HepG2 (cell line): Measurements from ENCODE around the gene NCKAP1. TPM values are rescaled to one million over a fixed set of nuclear protein-coding genes. Genes with fewer than 3 reads are reported as not detected.

Experiments
- ATAC-seq: fragments of 200-7000 bp; cut with Tn5 transposase; 3 replicates; pipeline ENCODE4 v1.9.1; 2020; ENCODE audit warnings: mild to moderate bottlenecking, moderate library complexity
- BruUV-seq: library from RNA; stranded (reverse); fragments of 400-500 nt; replicated peaks from 2 replicates; lab custom pipeline; 2021; lab: Mats Ljungman, UMichigan
- CTCF ChIA-PET: fragments of 300-600 bp; formaldehyde crosslinking; extraction: SDS; loops from one replicate; lab custom pipeline; 2021; ENCODE audit warnings: low total read pairs, inconsistent platforms, low intra/inter-chr PET ratio; lab: Yijun Ruan, JAX
- POLR2A ChIA-PET: fragments of 350-600 bp; sonication (Branson Sonifier 250); formaldehyde crosslinking; loops from one replicate; lab custom pipeline; 2020; ENCODE audit warnings: antibody characterized with exemption, inconsistent platforms; lab: Yijun Ruan, JAX
- DNase-seq: peaks from one replicate; pipeline ENCODE4 v3.0.0-alpha.2; 2015; ENCODE audit warnings: low spot score
- FAIRE-seq: peaks from 3 replicates; lab custom pipeline; 2011; peaks lifted over from hg19 to GRCh38; lab: Jason Lieb, UNC
- H2AFZ ChIP-seq: one replicate; pipeline ENCODE4 v1.6.1; 2011; ENCODE audit warnings: low read length, inconsistent platforms
- H3K27ac ChIP-seq: fragments of 300-600 bp; 3 replicates; pipeline ENCODE4 v1.8.0; 2011; ENCODE audit warnings: mixed run types, mild to moderate bottlenecking, mixed read lengths, low read length, inconsistent platforms; ENCODE audit not compliant: insufficient read depth; ENCODE audit errors: extremely low read length
- H3K27me3 ChIP-seq, 2 experiments: fragments of 200-600 bp in 1 of 2; 2 replicates in 1 of 2; 3 replicates in 1 of 2; pipeline versions ENCODE4 v1.6.0 to v1.8.0; 2011; ENCODE audit warnings: low read length in 2 of 2, mild to moderate bottlenecking in 2 of 2, moderate library complexity in 2 of 2, inconsistent platforms in 1 of 2; ENCODE audit not compliant: insufficient read depth in 2 of 2, control insufficient read depth in 1 of 2
- H3K36me3 ChIP-seq, 2 experiments: fragments of 200-600 bp in 1 of 2; replicated peaks in 1 of 2; 2 replicates in 1 of 2; 3 replicates in 1 of 2; pipeline versions ENCODE4 v1.5.1 to v1.8.0; 2011; ENCODE audit warnings: low read length in 2 of 2, inconsistent platforms in 1 of 2; ENCODE audit not compliant: insufficient read depth in 2 of 2, control insufficient read depth in 1 of 2
- H3K4me1 ChIP-seq: 2 replicates; pipeline ENCODE4 v1.5.1; 2012; ENCODE audit warnings: low read length, inconsistent platforms; ENCODE audit not compliant: insufficient read depth
- H3K4me2 ChIP-seq: 2 replicates; pipeline ENCODE4 v1.6.0; 2011; ENCODE audit warnings: low read depth, low read length, inconsistent platforms
- H3K4me3 ChIP-seq, 3 experiments: fragments of 200-600 bp in 1 of 3; sonication (generic), shearing (Covaris generic) in 1 of 3; replicated peaks in 1 of 3; 2 replicates each; pipeline ENCODE4 v1.5.1; 2011 to 2016; ENCODE audit warnings: low read length in 3 of 3, inconsistent platforms in 2 of 3, low read depth in 2 of 3, mild to moderate bottlenecking in 2 of 3, control low read depth in 1 of 3, mixed read lengths in 1 of 3; ENCODE audit not compliant: insufficient read depth in 1 of 3
- H3K79me2 ChIP-seq: one replicate; pipeline ENCODE4 v1.6.1; 2011; ENCODE audit warnings: low read length, inconsistent platforms; ENCODE audit not compliant: insufficient read depth
- H3K9ac ChIP-seq: 2 replicates; pipeline ENCODE4 v1.6.0; 2011; ENCODE audit warnings: mild to moderate bottlenecking, low read depth, low read length, inconsistent platforms; ENCODE audit not compliant: insufficient read depth
- H3K9me3 ChIP-seq: 2 replicates; pipeline ENCODE4 v1.5.1; 2012; ENCODE audit warnings: mild to moderate bottlenecking, low read length
- H4K20me1 ChIP-seq: 2 replicates; pipeline ENCODE4 v1.6.0; 2011; ENCODE audit warnings: inconsistent platforms, mild to moderate bottlenecking, low read length, moderate library complexity; ENCODE audit not compliant: insufficient read depth
- NONO ChIP-seq, 2 experiments: fragments of 450-650 bp in 1 of 2; sonication (generic) in 1 of 2; formaldehyde crosslinking in 1 of 2; IDR thresholded peaks in 1 of 2; conservative IDR thresholded peaks in 1 of 2; 2 replicates each; pipeline versions ENCODE4 v1.6.1 to v1.8.0; 2017 to 2022; ENCODE audit warnings: mild to moderate bottlenecking in 1 of 2, missing genetic modification reagents in 1 of 2, moderate library complexity in 1 of 2
- PATZ1 ChIP-seq: sonication (generic); formaldehyde crosslinking; IDR thresholded peaks from 2 replicates; pipeline ENCODE4 v1.4.0; 2020; ENCODE audit warnings: missing genetic modification reagents
- ZNF775 ChIP-seq: sonication (generic); formaldehyde crosslinking; IDR thresholded peaks from 2 replicates; pipeline ENCODE4 v1.4.0; 2020; ENCODE audit warnings: missing genetic modification reagents, mild to moderate bottlenecking, moderate library complexity, borderline replicate concordance
- WGBS: methylation state at CpG from one replicate; pipeline ENCODE4 v1.1.6; 2017; ENCODE audit warnings: low lambda C conversion rate; 5-methylcytosine and 5-hydroxymethylcytosine counted together
- in situ Hi-C: cut with HindIII; loops from 2 replicates; pipeline ENCODE4 v1.10.0; 2017; ENCODE audit warnings: low pct_unique_long_range_greater_than_20kb; ENCODE audit not compliant: extremely low pct_ligation_motif_present
- intact Hi-C: fragments of 100-400 bp; cut with micrococcal nuclease; formaldehyde crosslinking; loops from one replicate; pipeline ENCODE4 v1.10.0; 2022; ENCODE audit not compliant: unreplicated experiment
- polyA plus RNA-seq, 8 experiments: library from polyadenylated mRNA; depleted of rRNA in 3 of 8; stranded (reverse) in 7 of 8; unstranded in 1 of 8; fragments of >200 nt; fragmentation: Illumina TruSeq in 4 of 8; extraction: Trizol in 4 of 8; gene quantifications; 2 replicates each; pipeline versions ENCODE4 v1.2.1 to v1.2.3, GENCODE V29; 2011 to 2016; ENCODE audit warnings: low read depth in 4 of 8, missing spikeins in 1 of 8, mixed read lengths in 1 of 8; ENCODE audit not compliant: insufficient read depth in 1 of 8
- total RNA-seq, 5 experiments: library from RNA; depleted of rRNA; stranded (reverse); fragments of >200 nt; fragmentation: Illumina TruSeq; extraction: Trizol; gene quantifications; 2 replicates each; pipeline ENCODE4 v1.2.3, GENCODE V29; 2016; ENCODE audit warnings: low read depth in 1 of 5
- TF ChIP-seq, protein P1 (sequence below): sonication (generic); formaldehyde crosslinking; IDR thresholded peaks from 2 replicates; pipeline ENCODE4 v1.4.0; 2020; ENCODE audit warnings: missing genetic modification reagents

NCKAP1 gene
- total and polyA plus RNA-seq, 2 of the 13 experiments (the other 11 are each of a cell fraction or from before 2014, with no cell fraction given): 72.1 to 96.3 TPM

- in situ Hi-C loops: no loop called here
- Histone ChIP-seq H3K9me3 (no peaks in the 10 kb centered on the region), H3K9ac (no peak overlapping the region), H3K27ac (peak overlapping the region; percentile 64), H3K36me3 (no peaks in the 10 kb centered on the region), H2AFZ (no peak overlapping the region), H3K4me2 (peak overlapping the region; percentile 54), H3K4me1 (peaks cover 47% of the 10 kb centered on the region), H4K20me1 (no peaks in the 10 kb centered on the region), H3K4me3 (peak overlapping the region in 1 of 3 experiments; percentile 18; a peak in 2 of 6 replicates), H3K27me3 (0 out of 5 replicates have a peak, but pooled peaks cover 0 to 1% of the 10 kb centered on the region in 2 experiments), H3K79me2 (no peaks in the 10 kb centered on the region)
- TSS peak; percentile 74 for BruUV-seq
- ATAC-seq (peak; percentile 25), DNase-seq (no peak), FAIRE-seq (no peak)
- 24% methylated on average over 3 of the region's 3 CpGs for whole genome bisulfite sequencing
- 0 out of 2 replicates have a peak, but pooled peaks have one; percentile 1 for TF ChIP-seq PATZ1 (CRISPR knock-in tag)
- TF ChIP-seq, protein P1, sequence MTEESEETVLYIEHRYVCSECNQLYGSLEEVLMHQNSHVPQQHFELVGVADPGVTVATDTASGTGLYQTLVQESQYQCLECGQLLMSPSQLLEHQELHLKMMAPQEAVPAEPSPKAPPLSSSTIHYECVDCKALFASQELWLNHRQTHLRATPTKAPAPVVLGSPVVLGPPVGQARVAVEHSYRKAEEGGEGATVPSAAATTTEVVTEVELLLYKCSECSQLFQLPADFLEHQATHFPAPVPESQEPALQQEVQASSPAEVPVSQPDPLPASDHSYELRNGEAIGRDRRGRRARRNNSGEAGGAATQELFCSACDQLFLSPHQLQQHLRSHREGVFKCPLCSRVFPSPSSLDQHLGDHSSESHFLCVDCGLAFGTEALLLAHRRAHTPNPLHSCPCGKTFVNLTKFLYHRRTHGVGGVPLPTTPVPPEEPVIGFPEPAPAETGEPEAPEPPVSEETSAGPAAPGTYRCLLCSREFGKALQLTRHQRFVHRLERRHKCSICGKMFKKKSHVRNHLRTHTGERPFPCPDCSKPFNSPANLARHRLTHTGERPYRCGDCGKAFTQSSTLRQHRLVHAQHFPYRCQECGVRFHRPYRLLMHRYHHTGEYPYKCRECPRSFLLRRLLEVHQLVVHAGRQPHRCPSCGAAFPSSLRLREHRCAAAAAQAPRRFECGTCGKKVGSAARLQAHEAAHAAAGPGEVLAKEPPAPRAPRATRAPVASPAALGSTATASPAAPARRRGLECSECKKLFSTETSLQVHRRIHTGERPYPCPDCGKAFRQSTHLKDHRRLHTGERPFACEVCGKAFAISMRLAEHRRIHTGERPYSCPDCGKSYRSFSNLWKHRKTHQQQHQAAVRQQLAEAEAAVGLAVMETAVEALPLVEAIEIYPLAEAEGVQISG (CRISPR knock-in tag): no peak
- TF ChIP-seq ZNF775 (CRISPR knock-in tag): 0 out of 2 replicates have a peak, but pooled peaks have one; percentile 10
- no peak for TF ChIP-seq NONO (IDR thresholded peaks at IDR 0.05)
- TF ChIP-seq NONO (CRISPR knock-in tag; conservative IDR thresholded peaks at IDR 0.05): 0 out of 2 replicates have a peak, but pooled peaks have one; percentile 7
- intact Hi-C loops: loop anchor here (1.0 to 2.0 kb wide), 2 partner anchors 19 to 21 kb away; partner anchors contain the start of genes DUSP19 and NCKAP1
- CTCF ChIA-PET: no interaction called here
- POLR2A ChIA-PET: no interaction called here
Measured at GRCh38 chr2:183057333-183057985, 19.2 kb upstream of the NCKAP1 start.
